SK-N-SH (cell line): Measurements from ENCODE around the gene TJP1. TPM values are rescaled to one million over a fixed set of nuclear protein-coding genes. Genes with fewer than 3 reads are reported as not detected.

Source experiments
- CTCF ChIA-PET: fragments of 300-600, 350-600 bp; formaldehyde crosslinking; extraction: SDS; loops from one replicate; lab custom pipeline; 2021; lab: Yijun Ruan, JAX
- POLR2A ChIA-PET: fragments of 350-600 bp; sonication (Branson Sonifier 250); formaldehyde crosslinking; extraction: SDS; loops from one replicate; lab custom pipeline; 2020; ENCODE audit warnings: antibody characterized with exemption, inconsistent platforms; lab: Yijun Ruan, JAX
- DNase-seq: peaks from one replicate; pipeline ENCODE4 v3.0.0; 2012
- H2AFZ ChIP-seq: fragments of 200-600 bp; sonication (generic); 2 replicates; pipeline ENCODE4 v1.8.1; 2016; ENCODE audit warnings: antibody characterized with exemption, mild to moderate bottlenecking, low read depth
- H3F3A ChIP-seq: fragments of 200-600 bp; sonication (generic); replicated peaks from 2 replicates; pipeline ENCODE3; 2016; ENCODE audit warnings: antibody characterized with exemption, mild to moderate bottlenecking; ENCODE audit not compliant: insufficient read depth
- H3K27ac ChIP-seq, 2 experiments: fragments of 200-500 bp in 1 of 2; fragments of 200-600 bp in 1 of 2; sonication (Bioruptor generic) in 1 of 2; sonication (generic), shearing (Covaris generic) in 1 of 2; 2 replicates each; pipeline versions ENCODE4 v1.5.1 to v1.6.1; 2014 to 2016; ENCODE audit warnings: low read depth in 2 of 2, inconsistent platforms in 1 of 2, low read length in 1 of 2, mild to moderate bottlenecking in 1 of 2, mixed read lengths in 1 of 2
- H3K27me3 ChIP-seq: fragments of 200-600 bp; sonication (generic), shearing (Covaris generic); 2 replicates; pipeline ENCODE4 v1.6.1; 2016; ENCODE audit warnings: mixed run types; ENCODE audit not compliant: insufficient read depth
- H3K36me3 ChIP-seq, 2 experiments: fragments of 200-500 bp in 1 of 2; fragments of 200-600 bp in 1 of 2; sonication (Bioruptor generic) in 1 of 2; sonication (generic) in 1 of 2; replicated peaks in 1 of 2; 2 replicates each; pipeline versions ENCODE3 to v1.5.1; 2014 to 2016; ENCODE audit warnings: low read length in 1 of 2, mild to moderate bottlenecking in 1 of 2; ENCODE audit not compliant: insufficient read depth in 2 of 2, control insufficient read depth in 1 of 2
- H3K4me1 ChIP-seq, 2 experiments: fragments of 200-500 bp in 1 of 2; fragments of 200-600 bp in 1 of 2; sonication (Bioruptor generic) in 1 of 2; sonication (generic), shearing (Covaris generic) in 1 of 2; 2 replicates each; pipeline versions ENCODE4 v1.5.1 to v1.6.1; 2014 to 2016; ENCODE audit warnings: low read depth in 1 of 2, low read length in 1 of 2, mixed run types in 1 of 2; ENCODE audit not compliant: insufficient read depth in 2 of 2, control insufficient read depth in 1 of 2
- H3K4me2 ChIP-seq: fragments of 200-600 bp; sonication (generic), shearing (Covaris generic); 2 replicates; pipeline ENCODE4 v1.6.1; 2017; ENCODE audit warnings: mixed run types
- H3K4me3 ChIP-seq, 2 experiments: fragments of 200-500 bp in 1 of 2; fragments of 200-600 bp in 1 of 2; sonication (Bioruptor generic) in 1 of 2; sonication (generic), shearing (Covaris generic) in 1 of 2; 2 replicates each; pipeline versions ENCODE4 v1.5.1 to v1.8.1; 2014 to 2016; ENCODE audit warnings: low read depth in 2 of 2, inconsistent platforms in 1 of 2, low read length in 1 of 2, mild to moderate bottlenecking in 1 of 2, mixed read lengths in 1 of 2, moderate library complexity in 1 of 2
- H3K79me2 ChIP-seq: fragments of 200-600 bp; sonication (generic); 2 replicates; pipeline ENCODE4 v1.8.1; 2017; ENCODE audit warnings: mild to moderate bottlenecking; ENCODE audit not compliant: insufficient read depth
- H3K9ac ChIP-seq: fragments of 200-600 bp; sonication (generic); 2 replicates; pipeline ENCODE4 v1.6.1; 2017; ENCODE audit warnings: mixed run types
- H3K9me2 ChIP-seq: fragments of 200-600 bp; sonication (generic); 2 replicates; pipeline ENCODE4 v1.6.1; 2017; ENCODE audit warnings: mixed run types
- H3K9me3 ChIP-seq: fragments of 200-600 bp; sonication (generic); 2 replicates; pipeline ENCODE4 v1.6.1; 2017; ENCODE audit warnings: mixed run types, mild to moderate bottlenecking, moderate library complexity
- H4K20me1 ChIP-seq: fragments of 200-600 bp; sonication (generic); 2 replicates; pipeline ENCODE4 v1.6.1; 2017; ENCODE audit warnings: mild to moderate bottlenecking, mixed run types; ENCODE audit not compliant: insufficient read depth
- CHD2 ChIP-seq: fragments of 150-350 bp; IDR thresholded peaks from 2 replicates; pipeline ENCODE4 v1.6.1; 2018; ENCODE audit warnings: low read length; ENCODE audit not compliant: partially characterized antibody
- GABPA ChIP-seq: IDR thresholded peaks from 2 replicates; pipeline ENCODE4 v1.4.0; 2012; ENCODE audit warnings: low read depth, mild to moderate bottlenecking
- TCF12 ChIP-seq: IDR thresholded peaks from 2 replicates; pipeline ENCODE4 v1.4.0; 2012
- TEAD4 ChIP-seq: IDR thresholded peaks from 2 replicates; pipeline ENCODE4 v1.4.0; 2012; ENCODE audit warnings: mild to moderate bottlenecking, borderline replicate concordance; ENCODE audit not compliant: insufficient read depth
- WGBS: methylation state at CpG from one replicate; pipeline ENCODE4 v1.1.6; 2017; ENCODE audit warnings: low lambda C conversion rate; 5-methylcytosine and 5-hydroxymethylcytosine counted together
- polyA plus RNA-seq, 3 experiments: library from polyadenylated mRNA; depleted of rRNA; stranded (reverse); fragments of >200 nt; gene quantifications; 2 replicates each; pipeline ENCODE4 v1.2.3, GENCODE V29; 2012
- TF ChIP-seq, protein P1 (sequence below): IDR thresholded peaks from 2 replicates; pipeline ENCODE4 v1.4.0; 2012; ENCODE audit warnings: low read depth
- TF ChIP-seq, protein P2 (sequence below): IDR thresholded peaks from 2 replicates; pipeline ENCODE4 v1.6.1; 2012; ENCODE audit warnings: mild to moderate bottlenecking, low read depth, low read length, moderate library complexity
- TF ChIP-seq, protein P3 (sequence below): fragments of 200-600 bp; sonication (generic); IDR thresholded peaks from 2 replicates; pipeline ENCODE4 v1.6.1; 2017; ENCODE audit warnings: antibody characterized with exemption, mild to moderate bottlenecking, moderate library complexity
- TF ChIP-seq, protein P4 (sequence below): IDR thresholded peaks from 2 replicates; pipeline ENCODE4 v1.4.0; 2012; ENCODE audit warnings: low read depth, borderline replicate concordance
- TF ChIP-seq, protein P5 (sequence below): IDR thresholded peaks from 2 replicates; pipeline ENCODE4 v1.4.0; 2012; ENCODE audit warnings: low read depth, borderline replicate concordance

TJP1 gene
- polyA plus RNA-seq, 1 of the 3 experiments (the other 2 are of a cell fraction): 17.5 TPM

DNA sequence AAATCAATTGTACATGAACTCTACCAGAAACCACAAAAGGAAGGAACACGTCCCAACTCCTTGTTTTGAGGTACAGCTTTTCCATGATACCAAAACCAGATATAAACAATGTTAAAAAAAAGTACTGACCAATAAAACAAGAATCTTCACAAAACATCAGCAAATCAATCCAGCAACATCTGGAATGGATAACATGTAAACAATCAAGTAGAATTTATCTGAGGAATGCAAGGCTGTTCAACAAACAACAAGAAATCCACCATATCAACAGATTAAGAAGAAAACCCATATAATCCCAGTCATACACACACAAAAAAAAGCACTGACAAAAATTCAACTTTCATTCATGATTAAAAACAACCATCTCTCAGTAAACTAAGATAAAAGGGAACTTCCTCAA, 26.7 kb downstream of the TJP1 start:
- no peak overlapping the region for H3K27ac ChIP-seq
- DNase-seq: no peak
- no peak overlapping the region for H2AFZ ChIP-seq
- peaks cover 6% of the 10 kb centered on the region in 2 experiments; a peak in 2 of 4 replicates for H3K4me1 ChIP-seq
- H3K27me3 ChIP-seq: no peaks in the 10 kb centered on the region
- no peaks in the 10 kb centered on the region for H3F3A ChIP-seq
- H3K4me3 ChIP-seq: no peak overlapping the region
- no peaks in the 10 kb centered on the region for H4K20me1 ChIP-seq
- ChIA-PET POLR2A (no interaction called here), CTCF (no interaction called here)
- H3K9ac ChIP-seq: no peak overlapping the region
- H3K9me2 ChIP-seq: no peaks in the 10 kb centered on the region
- H3K79me2 ChIP-seq: peaks cover 64% of the 10 kb centered on the region
- TF ChIP-seq CHD2 (no peak), GABPA (no peak), TCF12 (no peak), TEAD4 (no peak)
- TF ChIP-seq, protein P1, sequence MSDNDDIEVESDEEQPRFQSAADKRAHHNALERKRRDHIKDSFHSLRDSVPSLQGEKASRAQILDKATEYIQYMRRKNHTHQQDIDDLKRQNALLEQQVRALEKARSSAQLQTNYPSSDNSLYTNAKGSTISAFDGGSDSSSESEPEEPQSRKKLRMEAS: no peak
- TF ChIP-seq, protein P2, sequence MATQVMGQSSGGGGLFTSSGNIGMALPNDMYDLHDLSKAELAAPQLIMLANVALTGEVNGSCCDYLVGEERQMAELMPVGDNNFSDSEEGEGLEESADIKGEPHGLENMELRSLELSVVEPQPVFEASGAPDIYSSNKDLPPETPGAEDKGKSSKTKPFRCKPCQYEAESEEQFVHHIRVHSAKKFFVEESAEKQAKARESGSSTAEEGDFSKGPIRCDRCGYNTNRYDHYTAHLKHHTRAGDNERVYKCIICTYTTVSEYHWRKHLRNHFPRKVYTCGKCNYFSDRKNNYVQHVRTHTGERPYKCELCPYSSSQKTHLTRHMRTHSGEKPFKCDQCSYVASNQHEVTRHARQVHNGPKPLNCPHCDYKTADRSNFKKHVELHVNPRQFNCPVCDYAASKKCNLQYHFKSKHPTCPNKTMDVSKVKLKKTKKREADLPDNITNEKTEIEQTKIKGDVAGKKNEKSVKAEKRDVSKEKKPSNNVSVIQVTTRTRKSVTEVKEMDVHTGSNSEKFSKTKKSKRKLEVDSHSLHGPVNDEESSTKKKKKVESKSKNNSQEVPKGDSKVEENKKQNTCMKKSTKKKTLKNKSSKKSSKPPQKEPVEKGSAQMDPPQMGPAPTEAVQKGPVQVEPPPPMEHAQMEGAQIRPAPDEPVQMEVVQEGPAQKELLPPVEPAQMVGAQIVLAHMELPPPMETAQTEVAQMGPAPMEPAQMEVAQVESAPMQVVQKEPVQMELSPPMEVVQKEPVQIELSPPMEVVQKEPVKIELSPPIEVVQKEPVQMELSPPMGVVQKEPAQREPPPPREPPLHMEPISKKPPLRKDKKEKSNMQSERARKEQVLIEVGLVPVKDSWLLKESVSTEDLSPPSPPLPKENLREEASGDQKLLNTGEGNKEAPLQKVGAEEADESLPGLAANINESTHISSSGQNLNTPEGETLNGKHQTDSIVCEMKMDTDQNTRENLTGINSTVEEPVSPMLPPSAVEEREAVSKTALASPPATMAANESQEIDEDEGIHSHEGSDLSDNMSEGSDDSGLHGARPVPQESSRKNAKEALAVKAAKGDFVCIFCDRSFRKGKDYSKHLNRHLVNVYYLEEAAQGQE: no peak
- TF ChIP-seq, protein P3, sequence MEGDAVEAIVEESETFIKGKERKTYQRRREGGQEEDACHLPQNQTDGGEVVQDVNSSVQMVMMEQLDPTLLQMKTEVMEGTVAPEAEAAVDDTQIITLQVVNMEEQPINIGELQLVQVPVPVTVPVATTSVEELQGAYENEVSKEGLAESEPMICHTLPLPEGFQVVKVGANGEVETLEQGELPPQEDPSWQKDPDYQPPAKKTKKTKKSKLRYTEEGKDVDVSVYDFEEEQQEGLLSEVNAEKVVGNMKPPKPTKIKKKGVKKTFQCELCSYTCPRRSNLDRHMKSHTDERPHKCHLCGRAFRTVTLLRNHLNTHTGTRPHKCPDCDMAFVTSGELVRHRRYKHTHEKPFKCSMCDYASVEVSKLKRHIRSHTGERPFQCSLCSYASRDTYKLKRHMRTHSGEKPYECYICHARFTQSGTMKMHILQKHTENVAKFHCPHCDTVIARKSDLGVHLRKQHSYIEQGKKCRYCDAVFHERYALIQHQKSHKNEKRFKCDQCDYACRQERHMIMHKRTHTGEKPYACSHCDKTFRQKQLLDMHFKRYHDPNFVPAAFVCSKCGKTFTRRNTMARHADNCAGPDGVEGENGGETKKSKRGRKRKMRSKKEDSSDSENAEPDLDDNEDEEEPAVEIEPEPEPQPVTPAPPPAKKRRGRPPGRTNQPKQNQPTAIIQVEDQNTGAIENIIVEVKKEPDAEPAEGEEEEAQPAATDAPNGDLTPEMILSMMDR: no peak
- TF ChIP-seq, protein P4, sequence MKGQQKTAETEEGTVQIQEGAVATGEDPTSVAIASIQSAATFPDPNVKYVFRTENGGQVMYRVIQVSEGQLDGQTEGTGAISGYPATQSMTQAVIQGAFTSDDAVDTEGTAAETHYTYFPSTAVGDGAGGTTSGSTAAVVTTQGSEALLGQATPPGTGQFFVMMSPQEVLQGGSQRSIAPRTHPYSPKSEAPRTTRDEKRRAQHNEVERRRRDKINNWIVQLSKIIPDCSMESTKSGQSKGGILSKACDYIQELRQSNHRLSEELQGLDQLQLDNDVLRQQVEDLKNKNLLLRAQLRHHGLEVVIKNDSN: no peak
- TF ChIP-seq, protein P5, sequence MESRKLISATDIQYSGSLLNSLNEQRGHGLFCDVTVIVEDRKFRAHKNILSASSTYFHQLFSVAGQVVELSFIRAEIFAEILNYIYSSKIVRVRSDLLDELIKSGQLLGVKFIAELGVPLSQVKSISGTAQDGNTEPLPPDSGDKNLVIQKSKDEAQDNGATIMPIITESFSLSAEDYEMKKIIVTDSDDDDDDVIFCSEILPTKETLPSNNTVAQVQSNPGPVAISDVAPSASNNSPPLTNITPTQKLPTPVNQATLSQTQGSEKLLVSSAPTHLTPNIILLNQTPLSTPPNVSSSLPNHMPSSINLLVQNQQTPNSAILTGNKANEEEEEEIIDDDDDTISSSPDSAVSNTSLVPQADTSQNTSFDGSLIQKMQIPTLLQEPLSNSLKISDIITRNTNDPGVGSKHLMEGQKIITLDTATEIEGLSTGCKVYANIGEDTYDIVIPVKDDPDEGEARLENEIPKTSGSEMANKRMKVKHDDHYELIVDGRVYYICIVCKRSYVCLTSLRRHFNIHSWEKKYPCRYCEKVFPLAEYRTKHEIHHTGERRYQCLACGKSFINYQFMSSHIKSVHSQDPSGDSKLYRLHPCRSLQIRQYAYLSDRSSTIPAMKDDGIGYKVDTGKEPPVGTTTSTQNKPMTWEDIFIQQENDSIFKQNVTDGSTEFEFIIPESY: no peak
- TF ChIP-seq, all 33 proteins: peak for 0
- Histone ChIP-seq H3K4me2 (no peak overlapping the region), H3K36me3 (peaks cover 5 to 44% of the 10 kb centered on the region in 2 experiments), H3K9me3 (no peaks in the 10 kb centered on the region)
- WGBS: 100% methylated on average over 1 of the region's 1 CpG
